HFF-Myc (cell line): ENCODE results near the gene CLMN.

Experiments
- DNase-seq: peaks from one replicate; pipeline ENCODE4 v3.0.0-alpha.2; 2011; ENCODE audit warnings: low read depth; ENCODE audit errors: extremely low read depth
- H3K4me3 ChIP-seq: replicated peaks from 2 replicates; pipeline ENCODE4 v1.5.1; 2011; ENCODE audit warnings: low read depth, mild to moderate bottlenecking, control low read depth, low read length
- CTCF ChIP-seq: IDR thresholded peaks from 2 replicates; pipeline ENCODE4 v1.5.1; 2012; ENCODE audit warnings: mild to moderate bottlenecking, low read depth, low read length, control low read depth; ENCODE audit errors: missing control alignments

The CLMN gene

GRCh38 chr14:95199298-95199983 lies 120.3 kb downstream of the CLMN start:
- no peak for TF ChIP-seq CTCF
- no peak for DNase-seq
- no peak overlapping the region for H3K4me3 ChIP-seq

DNA sequence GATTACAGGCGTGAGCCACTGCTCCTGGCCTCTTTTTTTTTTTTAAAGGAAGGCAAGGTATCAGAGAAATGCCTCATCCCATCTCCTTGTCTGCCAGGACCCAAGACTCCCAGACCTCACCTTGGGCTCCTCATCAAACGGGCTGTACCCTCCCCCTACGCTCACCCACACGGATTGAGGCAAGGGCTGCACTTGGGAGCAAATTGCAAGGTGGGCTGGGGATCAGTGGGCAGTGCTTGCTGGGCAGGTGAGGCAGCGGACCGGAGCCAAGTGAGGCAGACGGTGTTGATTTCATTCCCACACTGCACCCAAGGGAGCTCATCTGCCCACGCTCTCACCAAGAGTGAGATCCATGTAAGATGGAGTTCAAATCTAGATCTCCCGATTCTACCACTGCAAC lies 121.4 kb downstream of the CLMN start:
- no peak overlapping the region for H3K4me3 ChIP-seq
- TF ChIP-seq CTCF, result no peak
- DNase-seq, result no peak

- TF ChIP-seq CTCF, result no peak
- no peak for DNase-seq
- H3K4me3 ChIP-seq, result no peak overlapping the region
Observed at GRCh38 chr14:95197551-95197950, 122.2 kb downstream of the CLMN start.

DNA sequence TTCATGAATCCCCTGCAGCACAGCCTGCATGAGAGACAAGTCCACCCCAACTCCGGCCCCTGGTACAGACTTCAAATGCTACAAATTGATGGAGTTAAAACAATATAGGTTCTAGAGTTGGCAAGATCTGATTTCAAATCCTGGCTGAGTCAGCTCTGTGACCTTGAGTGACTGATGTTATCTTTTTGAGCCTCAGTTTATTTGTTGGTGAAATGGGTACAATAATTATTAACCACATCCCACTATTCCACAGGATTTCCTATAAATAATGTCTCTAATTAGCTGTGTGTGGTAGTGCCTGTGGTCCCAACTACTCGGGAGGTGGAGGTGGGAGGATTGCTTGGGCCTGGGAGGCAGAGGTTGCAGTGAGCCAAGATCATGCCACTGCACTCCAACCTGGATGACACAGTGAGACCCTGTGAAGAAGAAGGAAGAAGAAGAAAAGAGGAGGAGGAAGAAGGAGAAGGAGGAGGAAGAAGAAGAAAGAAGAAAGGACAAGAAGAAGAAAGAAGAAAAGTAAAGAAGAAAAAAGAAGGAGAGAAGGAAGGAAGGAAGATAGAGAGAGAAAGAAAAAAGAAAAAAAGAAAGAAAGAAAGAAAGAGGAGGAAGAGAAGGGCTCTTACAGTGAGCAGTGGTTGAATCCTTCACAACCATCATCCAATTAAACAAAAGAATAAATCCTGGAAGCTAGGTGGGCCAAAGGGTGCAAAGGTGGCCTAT lies 122.7 kb downstream of the CLMN start:
- H3K4me3 ChIP-seq, result no peak overlapping the region
- DNase-seq, result no peak
- TF ChIP-seq CTCF, result no peak

- no peak for TF ChIP-seq CTCF
- no peak for DNase-seq
- H3K4me3 ChIP-seq, result no peak overlapping the region
Observed at GRCh38 chr14:95196268-95196667, 123.4 kb downstream of the CLMN start.

DNA sequence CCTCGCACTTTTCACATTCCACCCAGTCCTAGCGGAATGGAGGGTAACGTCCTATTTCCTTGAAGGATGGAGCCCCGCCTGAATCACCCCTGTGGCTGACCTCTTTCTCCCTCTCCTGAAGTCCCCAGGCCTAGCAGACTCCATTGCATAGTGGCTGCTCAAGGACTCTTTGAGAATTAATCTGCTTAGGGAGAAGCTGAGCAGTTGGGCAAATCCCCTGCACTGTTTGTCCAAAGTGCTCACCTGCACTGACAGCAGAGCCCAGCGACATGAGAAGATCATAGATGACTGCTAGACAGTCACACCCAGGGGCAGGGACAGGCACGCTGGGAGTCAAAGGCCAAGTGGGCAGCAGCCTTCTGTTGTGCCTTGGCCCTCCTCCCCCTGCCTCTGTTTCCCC lies 124.7 kb downstream of the CLMN start:
- no peak for DNase-seq
- TF ChIP-seq CTCF, result no peak
- H3K4me3 ChIP-seq, result no peak overlapping the region
